ENCODE data around the gene NT5DC4.

NT5DC4 gene

DNA sequence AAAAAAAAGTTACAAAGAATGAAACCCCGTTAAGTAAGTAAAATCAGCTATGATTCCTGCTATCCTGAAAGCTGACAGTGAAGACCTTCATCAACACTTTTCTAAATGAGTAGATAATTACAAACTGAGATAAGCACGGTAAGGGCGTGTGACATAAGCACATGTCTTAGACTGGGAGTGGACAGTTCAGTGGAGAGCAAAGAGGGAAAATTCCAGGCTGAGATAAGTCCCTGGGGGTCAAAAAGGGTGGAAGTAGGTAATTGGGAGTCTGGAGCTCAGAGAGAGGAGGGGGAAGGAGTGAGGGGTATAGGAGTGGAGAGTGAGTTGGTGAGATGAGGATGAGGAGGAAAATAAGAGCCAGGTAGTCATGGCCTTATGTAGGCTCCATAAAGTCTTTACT lies 67.8 kb downstream of the NT5DC4 start:
- DNase-seq: no peak
